NCI-H2081 treated with DMSO at 0.1 percent for 48 hours (cell line): ENCODE measurements around the gene SYCN.
"Not testable (repeated sequence)": the region's sequence is repeated elsewhere in the genome, so short reads cannot be mapped to it uniquely, and the experiment has no call there.

Experiments used
- DNase-seq: peaks from one replicate; lab custom pipeline; 2025; lab: John Stamatoyannopoulos, UW

SYCN gene, protein sequence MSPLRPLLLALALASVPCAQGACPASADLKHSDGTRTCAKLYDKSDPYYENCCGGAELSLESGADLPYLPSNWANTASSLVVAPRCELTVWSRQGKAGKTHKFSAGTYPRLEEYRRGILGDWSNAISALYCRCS

DNA sequence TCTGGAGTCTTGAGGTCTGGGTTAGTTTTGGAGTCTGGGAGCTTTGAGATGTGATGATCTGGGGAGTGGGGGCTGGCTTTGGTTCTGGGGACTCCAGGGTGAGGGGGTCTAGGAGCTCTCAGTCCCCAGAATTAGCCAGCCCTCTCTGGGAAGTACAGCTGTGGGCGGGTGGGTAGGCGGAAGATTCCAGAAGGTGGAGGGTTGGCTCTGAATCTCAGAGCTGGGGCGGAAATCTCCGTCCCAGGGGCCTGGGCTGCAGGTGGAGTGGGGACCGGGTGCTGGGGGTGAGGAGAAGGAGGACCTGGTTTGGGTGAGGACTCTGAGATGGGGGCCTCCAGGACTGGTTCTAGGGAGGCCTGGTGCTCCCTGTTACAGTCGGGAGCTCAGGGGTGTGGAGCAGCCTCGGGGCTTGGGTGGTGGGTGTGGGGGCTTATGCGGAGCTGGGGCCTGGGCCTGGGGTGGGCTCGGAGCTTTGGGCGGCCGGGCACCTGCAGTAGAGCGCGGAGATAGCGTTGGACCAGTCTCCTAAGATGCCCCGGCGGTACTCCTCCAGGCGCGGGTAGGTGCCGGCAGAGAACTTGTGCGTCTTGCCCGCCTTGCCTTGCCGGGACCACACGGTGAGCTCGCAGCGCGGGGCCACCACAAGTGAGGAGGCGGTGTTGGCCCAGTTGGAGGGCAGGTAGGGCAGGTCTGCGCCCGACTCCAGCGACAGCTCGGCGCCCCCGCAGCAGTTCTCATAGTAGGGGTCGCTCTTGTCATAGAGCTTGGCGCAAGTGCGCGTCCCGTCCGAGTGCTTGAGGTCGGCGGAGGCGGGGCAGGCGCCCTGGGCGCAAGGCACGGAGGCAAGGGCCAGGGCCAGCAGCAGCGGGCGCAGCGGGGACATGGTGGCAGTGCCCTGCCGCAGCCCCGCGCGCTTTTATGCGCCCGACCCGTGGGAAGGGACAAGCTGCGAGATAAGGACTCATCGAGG is at the start of gene SYCN:
SYCN (minus strand) TSS at position 892 of the 970 bp plus-strand sequence; CDS start at position 883, 9 bp downstream.
- DNase-seq: no peak

- DNase-seq: no peak
These were observed 49.5 kb upstream of the SYCN start for GRCh38 chr19:39253374-39254149.

GRCh38 chr19:39252458-39252857 is 48.4 kb upstream of the SYCN start:
- DNase-seq: no peak

DNA sequence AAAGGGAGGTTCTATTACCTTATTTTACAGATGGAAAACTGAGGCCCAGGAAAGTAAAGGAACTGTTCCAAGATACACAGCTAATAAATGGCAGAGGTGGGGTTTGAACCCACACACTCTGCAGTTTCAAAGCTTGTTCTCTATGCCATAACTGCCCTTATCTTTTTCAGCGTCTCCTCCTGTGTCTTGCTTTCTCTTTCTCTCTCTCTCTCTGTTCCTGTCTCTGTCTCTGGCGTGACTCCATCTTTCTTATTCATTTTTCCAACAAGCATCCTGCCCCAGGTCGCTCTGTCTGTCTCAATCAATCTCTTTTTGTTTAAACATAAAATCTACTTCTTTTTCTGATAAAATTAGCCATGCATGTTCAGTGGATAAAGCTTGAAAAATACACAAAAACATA is 47.8 kb upstream of the SYCN start:
- DNase-seq: no peak

- no peak for DNase-seq
These were observed 47.0 kb upstream of the SYCN start for GRCh38 chr19:39251081-39251480.

- no peak for DNase-seq
These were observed 44.7 kb upstream of the SYCN start, which contains the start of gene IFNL4 for GRCh38 chr19:39248806-39249205. Gene IFNL4, minus strand, starts transcription at chr19:39248856.

DNA sequence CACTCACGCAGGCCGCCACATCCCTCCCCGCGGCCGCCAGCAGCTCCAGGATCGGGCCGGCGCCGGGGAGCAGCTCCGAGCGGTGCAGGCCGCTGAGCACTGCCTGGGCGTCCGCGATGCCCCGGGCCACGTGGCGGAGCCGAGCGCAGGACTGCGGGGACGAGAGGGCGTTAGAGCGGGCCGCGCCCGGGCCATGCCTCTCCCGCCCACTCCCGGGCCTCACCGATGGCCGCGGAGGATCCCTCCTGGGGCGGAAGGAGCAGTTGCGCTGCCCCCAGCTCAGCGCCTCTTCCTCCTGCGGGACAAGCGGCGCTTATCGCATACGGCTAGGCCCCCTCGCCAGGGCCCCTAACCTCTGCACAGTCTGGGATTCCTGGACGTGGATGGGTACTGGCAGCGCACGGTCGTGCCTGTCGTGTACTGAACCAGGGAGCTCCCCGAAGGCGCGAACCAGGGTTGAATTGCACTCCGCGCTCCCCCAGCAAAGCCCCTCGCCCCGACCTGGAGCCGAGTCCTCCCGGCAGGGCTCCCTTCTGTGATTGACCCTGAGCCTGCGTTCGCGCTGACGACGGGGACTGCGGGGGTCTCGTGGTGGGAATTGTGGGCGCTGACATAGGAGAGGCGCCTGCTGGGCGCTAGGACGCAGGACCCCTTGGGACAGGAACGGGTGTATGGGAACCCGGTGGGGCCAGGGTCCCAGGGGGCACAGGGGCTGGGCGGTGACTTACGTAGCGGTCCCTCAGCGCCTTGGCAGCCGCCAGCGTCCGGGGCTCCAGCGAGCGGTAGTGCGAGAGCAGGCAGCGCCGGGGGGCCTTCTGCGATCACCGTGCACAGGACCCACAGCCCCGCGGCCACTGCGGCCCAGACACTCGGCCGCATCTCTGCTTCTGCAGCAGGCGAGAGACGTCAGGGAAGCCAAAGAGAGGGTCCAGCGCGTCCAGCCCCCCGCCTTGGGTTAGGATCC is 43.9 kb upstream of the SYCN start:
- DNase-seq: no peak

GRCh38 chr19:39246951-39247669 is 43.0 kb upstream of the SYCN start:
- no peak for DNase-seq

DNA sequence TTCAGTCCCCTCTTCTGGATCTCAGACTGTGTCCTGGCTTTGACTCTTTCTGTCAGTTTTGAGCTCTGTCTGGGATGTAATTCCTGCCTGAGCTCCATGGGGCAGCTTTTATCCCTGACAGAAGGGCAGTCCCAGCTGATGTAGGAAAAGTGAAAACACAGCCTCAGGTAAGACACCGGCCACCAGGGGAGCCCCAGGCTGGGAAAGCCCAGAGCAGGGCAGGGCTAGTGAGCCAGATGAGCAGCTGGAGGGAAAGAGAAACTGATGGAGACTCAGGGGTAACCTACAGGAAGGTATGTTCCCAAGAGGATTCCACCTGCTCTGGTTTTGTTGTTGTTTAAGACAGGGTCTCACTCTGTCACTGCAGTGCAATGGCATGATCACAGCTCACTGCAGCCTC is 41.1 kb upstream of the SYCN start:
- DNase-seq: not testable (repeated sequence)

- DNase-seq: not testable (repeated sequence)
These were observed 40.5 kb upstream of the SYCN start, which contains the start of gene IFNL3 for GRCh38 chr19:39244410-39245100. Gene IFNL3, minus strand, starts transcription at chr19:39245006. Its CDS starts 39 bp downstream, at chr19:39244967.

DNA sequence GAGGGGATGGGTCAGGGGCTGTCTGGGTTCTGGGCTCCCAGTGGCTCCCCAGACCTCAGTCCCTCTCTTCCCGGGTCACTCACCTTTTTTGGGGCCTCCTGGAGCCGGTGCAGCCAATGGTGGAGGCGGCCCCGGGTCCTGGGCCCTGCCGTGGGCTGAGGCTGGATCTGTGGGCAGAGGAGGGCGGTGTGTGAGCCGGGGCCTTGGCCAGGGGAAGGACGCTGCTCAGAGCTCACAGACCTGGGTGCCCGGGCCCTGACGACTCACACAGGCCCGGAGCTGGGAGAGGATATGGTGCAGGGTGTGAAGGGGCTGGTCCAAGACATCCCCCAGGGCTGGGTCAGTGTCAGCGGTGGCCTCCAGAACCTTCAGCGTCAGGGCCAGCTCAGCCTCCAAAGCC is 39.7 kb upstream of the SYCN start:
- DNase-seq: not testable (repeated sequence)

DNA sequence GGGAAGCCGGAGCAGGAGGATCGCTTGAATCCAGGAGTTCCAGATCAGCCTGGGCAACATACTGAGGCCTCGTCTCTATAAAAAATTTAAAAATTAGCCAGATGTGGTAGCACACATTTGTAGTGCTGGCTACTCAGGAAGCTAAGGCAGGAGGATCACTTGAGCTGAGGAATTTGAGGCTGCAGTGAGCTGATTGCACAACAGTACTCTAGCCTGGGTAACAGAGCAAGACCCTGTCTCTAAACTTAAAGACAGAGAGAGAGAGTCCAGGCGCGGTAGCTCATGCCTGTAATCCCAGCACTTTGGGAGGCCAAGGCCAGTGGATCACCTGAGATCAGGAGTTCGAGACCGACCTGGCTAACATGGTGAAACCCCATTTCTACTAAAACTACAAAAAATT is 36.4 kb upstream of the SYCN start:
- DNase-seq: no peak

- DNase-seq: no peak
These were observed 34.9 kb upstream of the SYCN start for GRCh38 chr19:39238944-39239343.

GRCh38 chr19:39238209-39238608 is 34.1 kb upstream of the SYCN start:
- no peak for DNase-seq

- no peak for DNase-seq
These were observed 33.4 kb upstream of the SYCN start for GRCh38 chr19:39237200-39238184.

DNA sequence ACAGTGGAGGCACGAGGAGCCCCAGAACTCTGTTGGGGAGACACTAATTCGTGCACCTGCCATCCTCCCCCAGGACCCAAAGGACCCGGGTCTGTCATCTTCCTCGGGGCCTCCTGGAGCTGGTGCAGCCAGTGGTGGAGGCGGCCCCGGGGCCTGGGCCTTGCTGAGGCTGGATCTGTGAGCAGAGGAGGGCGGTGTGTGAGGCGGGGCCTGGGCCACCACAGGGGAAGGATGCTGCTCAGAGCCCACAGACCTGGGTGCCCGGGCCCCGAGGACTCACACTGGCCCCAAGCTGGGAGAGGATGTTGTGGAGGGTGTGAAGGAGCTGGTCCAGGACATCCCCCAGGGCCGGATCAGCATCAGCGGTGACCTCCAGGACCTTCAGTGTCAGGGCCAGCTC is 32.5 kb upstream of the SYCN start:
- no peak for DNase-seq

DNA sequence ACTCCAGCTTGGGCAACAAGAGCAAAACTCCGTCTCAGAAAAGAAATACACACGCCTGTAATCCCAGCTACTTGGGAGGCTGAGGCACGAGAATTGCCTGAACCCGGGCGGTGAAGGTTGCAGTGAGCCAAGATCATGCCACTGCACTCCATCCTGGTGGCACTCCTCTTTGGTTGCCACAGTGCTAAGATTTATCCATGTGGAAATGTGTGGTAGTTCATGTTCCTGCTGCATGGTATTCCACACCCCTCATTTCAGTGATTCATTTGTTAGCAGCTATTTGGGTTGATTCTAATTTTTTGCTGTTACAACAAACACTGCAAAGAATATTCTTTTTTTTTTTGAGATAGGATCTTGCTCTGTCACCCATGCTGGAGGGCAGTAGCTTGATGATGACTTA is 28.6 kb upstream of the SYCN start:
- DNase-seq: no peak

DNA sequence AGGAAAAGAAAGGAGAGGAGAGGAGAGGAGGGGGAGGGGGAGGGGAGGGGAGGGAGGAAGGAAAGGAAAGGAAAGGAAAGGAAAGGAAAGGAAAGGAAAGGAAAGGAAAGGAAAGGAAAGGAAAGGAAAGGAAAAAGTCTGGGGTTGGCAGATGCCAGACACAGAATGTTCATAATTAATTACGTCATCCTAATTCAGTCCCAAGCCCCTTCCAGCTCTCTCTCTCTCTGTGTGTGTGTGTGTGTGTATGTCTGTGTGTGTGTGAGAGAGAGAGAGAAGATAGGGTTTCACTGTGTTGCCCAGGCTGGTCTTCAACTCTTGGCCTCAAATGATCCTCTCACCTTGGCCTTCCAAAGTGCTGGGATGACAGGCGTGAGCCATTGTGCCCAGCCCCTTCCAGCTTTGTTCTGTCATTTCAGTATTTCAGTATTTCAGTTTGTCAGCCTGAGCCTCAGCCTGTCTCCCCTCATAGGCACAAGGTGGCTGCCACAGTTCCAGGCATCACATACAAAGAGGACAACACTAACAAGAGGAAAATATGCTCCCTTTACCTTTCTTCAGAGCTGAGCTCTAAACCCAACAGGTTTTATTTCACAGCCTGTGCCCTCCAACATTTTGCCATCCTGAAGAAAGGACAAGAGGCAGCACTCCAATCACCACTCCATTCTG is 26.2 kb upstream of the SYCN start:
- DNase-seq: no peak
